HG02759 (cell line): ENCODE measurements around the gene GALNS.
"Not testable (repeated sequence)": the region's sequence is repeated elsewhere in the genome, so short reads cannot be mapped to it uniquely, and the experiment has no call there.

ENCODE experiments used
- ATAC-seq: cut with Tn5 transposase; IDR thresholded peaks from one replicate; pipeline ENCODE4 v1.9.1; 2021; ENCODE audit warnings: mild to moderate bottlenecking, moderate library complexity; ENCODE audit not compliant: unreplicated experiment

GALNS gene

GRCh38 chr16:88839745-88840599 lies 16.8 kb downstream of the GALNS start:
- no peak for ATAC-seq

GRCh38 chr16:88839026-88839529 lies 17.7 kb downstream of the GALNS start:
- ATAC-seq: no peak

- no peak for ATAC-seq
Observed at GRCh38 chr16:88838566-88838965, 18.2 kb downstream of the GALNS start.

- no peak for ATAC-seq
Observed at GRCh38 chr16:88837806-88838205, 18.9 kb downstream of the GALNS start.

- no peak for ATAC-seq
Observed at GRCh38 chr16:88836791-88837190, 20.0 kb downstream of the GALNS start.

- ATAC-seq: no peak
Observed at GRCh38 chr16:88835818-88836217, 20.9 kb downstream of the GALNS start.

- no peak for ATAC-seq
Observed at GRCh38 chr16:88835383-88835782, 21.4 kb downstream of the GALNS start.

GRCh38 chr16:88834670-88835069 lies 22.1 kb downstream of the GALNS start:
- no peak for ATAC-seq

GRCh38 chr16:88833086-88833485 lies 23.7 kb downstream of the GALNS start:
- no peak for ATAC-seq

- ATAC-seq: no peak
Observed at GRCh38 chr16:88831838-88832237, 24.9 kb downstream of the GALNS start.

GRCh38 chr16:88830783-88831182 lies 26.0 kb downstream of the GALNS start:
- no peak for ATAC-seq

- ATAC-seq: no peak
Observed at GRCh38 chr16:88830258-88830657, 26.5 kb downstream of the GALNS start.

- ATAC-seq: no peak
Observed at GRCh38 chr16:88828711-88829110, 28.0 kb downstream of the GALNS start.

GRCh38 chr16:88827727-88828126 lies 29.0 kb downstream of the GALNS start:
- no peak for ATAC-seq

GRCh38 chr16:88826070-88826840 lies 30.5 kb downstream of the GALNS start:
- ATAC-seq: no peak

- ATAC-seq: no peak
Observed at GRCh38 chr16:88825146-88825545, 31.6 kb downstream of the GALNS start.

GRCh38 chr16:88824256-88825077 lies 32.3 kb downstream of the GALNS start:
- ATAC-seq: no peak

- not testable (repeated sequence) for ATAC-seq
Observed at GRCh38 chr16:88823646-88824045, 33.1 kb downstream of the GALNS start.

GRCh38 chr16:88822281-88823040 lies 34.3 kb downstream of the GALNS start:
- ATAC-seq: no peak

- ATAC-seq: no peak
Observed at GRCh38 chr16:88821168-88821850, 35.4 kb downstream of the GALNS start.
